Measurements from ENCODE around the gene AOPEP. TPM values are rescaled to one million over a fixed set of nuclear protein-coding genes. Genes with fewer than 3 reads are reported as not detected.
A peak's percentile ranks its signal among the peaks of the same experiment; 100 is the strongest.

AOPEP gene, protein sequence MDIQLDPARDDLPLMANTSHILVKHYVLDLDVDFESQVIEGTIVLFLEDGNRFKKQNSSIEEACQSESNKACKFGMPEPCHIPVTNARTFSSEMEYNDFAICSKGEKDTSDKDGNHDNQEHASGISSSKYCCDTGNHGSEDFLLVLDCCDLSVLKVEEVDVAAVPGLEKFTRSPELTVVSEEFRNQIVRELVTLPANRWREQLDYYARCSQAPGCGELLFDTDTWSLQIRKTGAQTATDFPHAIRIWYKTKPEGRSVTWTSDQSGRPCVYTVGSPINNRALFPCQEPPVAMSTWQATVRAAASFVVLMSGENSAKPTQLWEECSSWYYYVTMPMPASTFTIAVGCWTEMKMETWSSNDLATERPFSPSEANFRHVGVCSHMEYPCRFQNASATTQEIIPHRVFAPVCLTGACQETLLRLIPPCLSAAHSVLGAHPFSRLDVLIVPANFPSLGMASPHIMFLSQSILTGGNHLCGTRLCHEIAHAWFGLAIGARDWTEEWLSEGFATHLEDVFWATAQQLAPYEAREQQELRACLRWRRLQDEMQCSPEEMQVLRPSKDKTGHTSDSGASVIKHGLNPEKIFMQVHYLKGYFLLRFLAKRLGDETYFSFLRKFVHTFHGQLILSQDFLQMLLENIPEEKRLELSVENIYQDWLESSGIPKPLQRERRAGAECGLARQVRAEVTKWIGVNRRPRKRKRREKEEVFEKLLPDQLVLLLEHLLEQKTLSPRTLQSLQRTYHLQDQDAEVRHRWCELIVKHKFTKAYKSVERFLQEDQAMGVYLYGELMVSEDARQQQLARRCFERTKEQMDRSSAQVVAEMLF
- 66.8 and 94.1 TPM in 2 replicates for total RNA-seq
- 33.2 and 66.1 TPM in 2 replicates for polyA plus RNA-seq
- 27.0 and 47.4 TPM in 2 replicates for polyA plus RNA-seq (2012)
- 13.2 and 28.8 TPM in 2 replicates for polyA minus RNA-seq (ENCODE audit: low replicate concordance)

DNA sequence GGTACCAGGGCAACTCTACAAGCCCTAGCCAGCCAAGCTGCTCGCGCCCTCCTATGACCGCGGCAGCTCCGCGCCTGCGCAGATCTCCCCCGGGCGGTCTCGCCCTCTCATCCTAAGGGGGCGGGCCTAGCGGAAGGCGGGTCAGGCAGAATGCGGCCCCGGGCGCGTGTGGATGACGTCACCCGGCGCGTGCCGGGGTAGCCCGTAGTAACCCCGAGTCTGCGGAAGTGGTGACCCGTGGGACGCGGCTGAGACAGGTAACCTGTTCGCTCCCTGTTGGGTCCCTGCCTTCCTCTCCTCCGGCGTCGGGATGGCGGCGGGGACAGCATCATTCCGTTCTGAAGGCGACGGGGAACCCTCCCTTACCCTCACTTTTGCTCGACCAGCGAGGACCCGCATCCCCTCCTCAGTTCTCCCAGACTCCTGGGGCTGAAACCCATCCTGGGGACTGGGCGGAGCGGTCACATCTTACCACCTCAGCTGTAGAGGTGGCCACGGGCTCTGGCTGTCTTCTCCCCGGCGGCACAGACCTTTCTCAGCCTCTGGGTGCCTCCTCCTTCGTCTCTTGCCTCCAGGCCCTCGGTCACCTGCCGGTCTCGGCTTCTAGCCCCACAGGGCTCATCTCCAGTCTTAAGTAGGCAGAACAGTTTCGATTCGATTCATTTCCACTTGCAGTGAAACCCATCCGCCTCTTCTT is at the start of gene AOPEP:
Gene AOPEP (plus strand): TSS at position 205 of the 697 bp plus-strand sequence. CDS start 33,085 bp downstream, outside the sequence.
- Histone ChIP-seq H3K9ac (ENCODE audit: insufficient read depth, low read length) (peak within 1 kb of the TSS; percentile 93), H4K20me1 (ENCODE audit: control insufficient read depth, extremely low read depth, insufficient read depth, low read length) (no peaks in the 10 kb centered on the region), H2AFZ (ENCODE audit: low read length) (peak within 1 kb of the TSS; percentile 94), H3K79me2 (ENCODE audit: control insufficient read depth, insufficient read depth, low read length) (peaks cover 15% of the 10 kb centered on the region), H3K4me3 (replicated peaks in 1 of 4; ENCODE audit: control extremely low read depth in 1 of 4, insufficient read depth in 1 of 4, low read depth in 3 of 4, low read length in 4 of 4) (peak within 1 kb of the TSS; percentile 95 to 100 (median 99)), H3K9me3 (ENCODE audit: control insufficient read depth, insufficient read depth, low read depth, low read length) (no peaks in the 10 kb centered on the region), H3K4me2 (ENCODE audit: extremely low read depth, insufficient read depth, low read length) (peak within 1 kb of the TSS; percentile 92), H3K36me3 (ENCODE audit: control insufficient read depth, insufficient read depth, low read length) (no peaks in the 10 kb centered on the region), H3K4me1 (ENCODE audit: control insufficient read depth, extremely low read depth, insufficient read depth, low read length) (no peaks in the 10 kb centered on the region), H3K27ac (ENCODE audit: insufficient read depth, low read length) (peak within 1 kb of the TSS; percentile 99), H3K27me3 (ENCODE audit: control insufficient read depth, insufficient read depth, low read length) (no peaks in the 10 kb centered on the region)
- peak; percentile 90 to 95 for DNase-seq (ENCODE audit: low read depth in 2 of 2)
- no peak for TF ChIP-seq EZH2 (IDR thresholded peaks at IDR 0.05; ENCODE audit: low read length, missing control alignments)
- TF ChIP-seq, protein P1, sequence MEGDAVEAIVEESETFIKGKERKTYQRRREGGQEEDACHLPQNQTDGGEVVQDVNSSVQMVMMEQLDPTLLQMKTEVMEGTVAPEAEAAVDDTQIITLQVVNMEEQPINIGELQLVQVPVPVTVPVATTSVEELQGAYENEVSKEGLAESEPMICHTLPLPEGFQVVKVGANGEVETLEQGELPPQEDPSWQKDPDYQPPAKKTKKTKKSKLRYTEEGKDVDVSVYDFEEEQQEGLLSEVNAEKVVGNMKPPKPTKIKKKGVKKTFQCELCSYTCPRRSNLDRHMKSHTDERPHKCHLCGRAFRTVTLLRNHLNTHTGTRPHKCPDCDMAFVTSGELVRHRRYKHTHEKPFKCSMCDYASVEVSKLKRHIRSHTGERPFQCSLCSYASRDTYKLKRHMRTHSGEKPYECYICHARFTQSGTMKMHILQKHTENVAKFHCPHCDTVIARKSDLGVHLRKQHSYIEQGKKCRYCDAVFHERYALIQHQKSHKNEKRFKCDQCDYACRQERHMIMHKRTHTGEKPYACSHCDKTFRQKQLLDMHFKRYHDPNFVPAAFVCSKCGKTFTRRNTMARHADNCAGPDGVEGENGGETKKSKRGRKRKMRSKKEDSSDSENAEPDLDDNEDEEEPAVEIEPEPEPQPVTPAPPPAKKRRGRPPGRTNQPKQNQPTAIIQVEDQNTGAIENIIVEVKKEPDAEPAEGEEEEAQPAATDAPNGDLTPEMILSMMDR (conservative IDR thresholded peaks at IDR 0.05 in 1 of 2, IDR thresholded peaks at IDR 0.05 in 1 of 2; ENCODE audit: low read depth in 1 of 2, low read length in 2 of 2), result no peak

- no peak for DNase-seq (ENCODE audit: low read depth in 2 of 2)
- H4K20me1 ChIP-seq (ENCODE audit: control insufficient read depth, extremely low read depth, insufficient read depth, low read length), result no peaks in the 10 kb centered on the region
- H3K79me2 ChIP-seq (ENCODE audit: control insufficient read depth, insufficient read depth, low read length), result no peaks in the 10 kb centered on the region
- H3K9ac ChIP-seq (ENCODE audit: insufficient read depth, low read length), result no peak overlapping the region
- no peaks in the 10 kb centered on the region for H3K36me3 ChIP-seq (ENCODE audit: control insufficient read depth, insufficient read depth, low read length)
- no peak overlapping the region for H3K27ac ChIP-seq (ENCODE audit: insufficient read depth, low read length)
- peaks cover 2% of the 10 kb centered on the region for H3K4me1 ChIP-seq (ENCODE audit: control insufficient read depth, extremely low read depth, insufficient read depth, low read length)
- no peak overlapping the region for H3K4me3 ChIP-seq (replicated peaks in 1 of 4; ENCODE audit: control extremely low read depth in 1 of 4, insufficient read depth in 1 of 4, low read depth in 3 of 4, low read length in 4 of 4)
- no peak for TF ChIP-seq EZH2 (IDR thresholded peaks at IDR 0.05; ENCODE audit: low read length, missing control alignments)
- TF ChIP-seq, protein P1 (conservative IDR thresholded peaks at IDR 0.05 in 1 of 2, IDR thresholded peaks at IDR 0.05 in 1 of 2; ENCODE audit: low read depth in 1 of 2, low read length in 2 of 2), result no peak
- no peaks in the 10 kb centered on the region for H3K9me3 ChIP-seq (ENCODE audit: control insufficient read depth, insufficient read depth, low read depth, low read length)
- H3K27me3 ChIP-seq (ENCODE audit: control insufficient read depth, insufficient read depth, low read length), result no peaks in the 10 kb centered on the region
- H3K4me2 ChIP-seq (ENCODE audit: extremely low read depth, insufficient read depth, low read length), result no peak overlapping the region
- no peak overlapping the region for H2AFZ ChIP-seq (ENCODE audit: low read length)
Observed at GRCh38 chr9:94677929-94678328, 48.6 kb upstream of the AOPEP start.
